OCI-M2 (cell line): ENCODE measurements around the gene LGI1.
"Not testable (repeated sequence)": the region's sequence is repeated elsewhere in the genome, so short reads cannot be mapped to it uniquely, and the experiment has no call there.

Experiments
- DNase-seq: peaks from one replicate; lab custom pipeline; 2025; ENCODE audit not compliant: unreplicated experiment; lab: John Stamatoyannopoulos, UW

The LGI1 gene

GRCh38 chr10:93804200-93804599 lies 46.5 kb downstream of the LGI1 start:
- no peak for DNase-seq

- no peak for DNase-seq
Measured at GRCh38 chr10:93806903-93807302, 49.2 kb downstream of the LGI1 start.

- DNase-seq, result no peak
Measured at GRCh38 chr10:93807371-93807770, 49.6 kb downstream of the LGI1 start.

GRCh38 chr10:93812659-93813338 lies 55.1 kb downstream of the LGI1 start:
- DNase-seq, result no peak

- no peak for DNase-seq
Measured at GRCh38 chr10:93813507-93814465, 56.0 kb downstream of the LGI1 start.

GRCh38 chr10:93815304-93816096 lies 57.8 kb downstream of the LGI1 start:
- DNase-seq, result no peak

GRCh38 chr10:93816123-93816747 lies 58.5 kb downstream of the LGI1 start:
- DNase-seq, result no peak

- no peak for DNase-seq
Measured at GRCh38 chr10:93818086-93818485, 60.4 kb downstream of the LGI1 start.

GRCh38 chr10:93819520-93819919 lies 61.8 kb downstream of the LGI1 start:
- DNase-seq, result no peak

GRCh38 chr10:93820434-93820833 lies 62.7 kb downstream of the LGI1 start:
- no peak for DNase-seq

GRCh38 chr10:93821051-93821772 lies 63.5 kb downstream of the LGI1 start:
- no peak for DNase-seq

- no peak for DNase-seq
Measured at GRCh38 chr10:93826355-93826754, 68.6 kb downstream of the LGI1 start.

- no peak for DNase-seq
Measured at GRCh38 chr10:93827056-93827804, 69.5 kb downstream of the LGI1 start.

- not testable (repeated sequence) for DNase-seq
Measured at GRCh38 chr10:93831065-93831464, 73.3 kb downstream of the LGI1 start.

GRCh38 chr10:93835770-93836169 lies 78.0 kb downstream of the LGI1 start:
- DNase-seq, result no peak

- DNase-seq, result no peak
Measured at GRCh38 chr10:93837822-93838221, 80.1 kb downstream of the LGI1 start.

GRCh38 chr10:93838278-93838677 lies 80.5 kb downstream of the LGI1 start:
- DNase-seq, result no peak

- DNase-seq, result no peak
Measured at GRCh38 chr10:93841961-93842360, 84.2 kb downstream of the LGI1 start.

- no peak for DNase-seq
Measured at GRCh38 chr10:93844979-93845626, 87.4 kb downstream of the LGI1 start.
